VCaP (cell line): ENCODE measurements around the gene DNAJA2.

Source experiments
- H3K27ac ChIP-seq: fragments of 450-650 bp; 2 replicates; pipeline ENCODE4 v1.5.1; 2017
- TF ChIP-seq, protein P1 (sequence below): fragments of 450-650 bp; conservative IDR thresholded peaks from 2 replicates; pipeline ENCODE4 v1.5.1; 2017; ENCODE audit warnings: mild to moderate bottlenecking, moderate library complexity

The DNAJA2 gene

DNA sequence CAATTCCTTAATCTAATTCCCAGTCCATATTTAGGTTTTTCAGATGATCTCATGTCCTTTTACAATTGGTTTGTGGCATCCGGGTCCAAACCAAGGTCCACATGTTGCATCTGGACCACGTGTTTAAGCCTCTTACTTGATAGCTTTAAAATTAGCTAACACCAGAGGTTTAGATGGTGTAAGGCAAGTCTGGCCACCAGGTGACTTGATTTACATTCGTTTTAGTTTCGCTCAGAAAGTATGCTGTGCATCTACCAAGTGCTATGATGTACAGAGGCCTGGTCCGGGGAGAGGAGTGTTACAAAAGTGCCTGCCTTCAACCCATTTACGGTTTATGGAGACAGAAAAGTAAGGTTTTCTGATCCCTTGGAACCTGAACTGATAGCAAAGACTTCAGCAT lies 878 bp upstream of the DNAJA2 start:
- H3K27ac ChIP-seq = peak overlapping the region; percentile 96
- TF ChIP-seq, protein P1, sequence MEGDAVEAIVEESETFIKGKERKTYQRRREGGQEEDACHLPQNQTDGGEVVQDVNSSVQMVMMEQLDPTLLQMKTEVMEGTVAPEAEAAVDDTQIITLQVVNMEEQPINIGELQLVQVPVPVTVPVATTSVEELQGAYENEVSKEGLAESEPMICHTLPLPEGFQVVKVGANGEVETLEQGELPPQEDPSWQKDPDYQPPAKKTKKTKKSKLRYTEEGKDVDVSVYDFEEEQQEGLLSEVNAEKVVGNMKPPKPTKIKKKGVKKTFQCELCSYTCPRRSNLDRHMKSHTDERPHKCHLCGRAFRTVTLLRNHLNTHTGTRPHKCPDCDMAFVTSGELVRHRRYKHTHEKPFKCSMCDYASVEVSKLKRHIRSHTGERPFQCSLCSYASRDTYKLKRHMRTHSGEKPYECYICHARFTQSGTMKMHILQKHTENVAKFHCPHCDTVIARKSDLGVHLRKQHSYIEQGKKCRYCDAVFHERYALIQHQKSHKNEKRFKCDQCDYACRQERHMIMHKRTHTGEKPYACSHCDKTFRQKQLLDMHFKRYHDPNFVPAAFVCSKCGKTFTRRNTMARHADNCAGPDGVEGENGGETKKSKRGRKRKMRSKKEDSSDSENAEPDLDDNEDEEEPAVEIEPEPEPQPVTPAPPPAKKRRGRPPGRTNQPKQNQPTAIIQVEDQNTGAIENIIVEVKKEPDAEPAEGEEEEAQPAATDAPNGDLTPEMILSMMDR = no peak

DNA sequence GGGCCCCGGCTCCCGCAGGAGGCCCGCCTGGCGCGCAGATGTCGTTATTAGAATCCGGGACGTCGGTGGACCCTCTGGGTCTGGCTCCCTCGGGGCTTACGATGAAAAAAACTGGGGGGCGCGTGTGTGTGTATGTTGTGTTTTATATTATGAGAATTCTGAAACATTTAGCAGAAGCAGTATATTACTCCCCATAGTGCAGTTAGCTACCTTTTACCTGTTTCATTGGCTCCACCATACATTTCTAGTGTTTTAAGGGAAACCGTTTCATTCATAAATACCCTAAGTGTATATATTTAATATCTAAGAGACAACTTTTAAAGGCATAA lies 486 bp upstream of the DNAJA2 start:
- H3K27ac ChIP-seq = peak overlapping the region; percentile 96
- TF ChIP-seq, protein P1 = no peak

DNA sequence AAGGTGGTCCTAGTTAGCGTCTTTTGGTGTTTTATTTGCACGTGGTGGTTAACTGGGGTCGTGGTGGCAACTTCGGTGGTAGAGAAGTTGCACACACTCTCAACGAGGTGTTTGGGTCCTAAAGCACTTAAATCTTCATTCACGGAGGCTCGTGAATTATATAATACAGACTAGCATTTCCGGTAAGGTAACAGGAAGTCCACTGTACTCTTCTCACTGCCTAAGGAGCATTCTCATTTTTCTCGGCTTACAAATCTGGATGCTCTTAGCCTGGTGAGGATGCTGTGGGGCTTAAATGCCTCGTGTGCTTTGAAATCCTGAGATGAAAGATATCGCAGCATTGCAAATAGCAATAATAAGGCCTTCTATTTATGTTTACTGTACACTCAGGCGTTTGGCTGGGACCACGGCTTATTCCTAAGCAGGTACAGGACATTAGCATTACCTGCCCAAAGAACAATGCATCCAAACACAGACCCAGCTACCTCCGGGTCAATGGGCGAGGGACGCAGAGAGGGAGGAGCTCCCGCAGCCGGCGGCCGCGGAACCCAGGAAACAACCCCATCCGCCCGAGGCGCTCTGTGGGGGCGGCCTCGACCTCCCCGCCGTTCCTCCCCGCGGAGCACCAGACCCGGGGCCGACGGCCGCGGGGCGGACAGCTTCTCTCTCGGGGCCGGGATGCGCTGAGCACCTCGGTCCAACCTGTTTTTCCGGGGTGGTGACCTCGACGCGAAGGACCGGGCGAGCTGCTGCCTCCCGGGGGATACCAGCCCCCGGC lies 856 bp downstream of the DNAJA2 start:
- H3K27ac ChIP-seq = peak overlapping the region; percentile 96
- TF ChIP-seq, protein P1 = no peak

DNA sequence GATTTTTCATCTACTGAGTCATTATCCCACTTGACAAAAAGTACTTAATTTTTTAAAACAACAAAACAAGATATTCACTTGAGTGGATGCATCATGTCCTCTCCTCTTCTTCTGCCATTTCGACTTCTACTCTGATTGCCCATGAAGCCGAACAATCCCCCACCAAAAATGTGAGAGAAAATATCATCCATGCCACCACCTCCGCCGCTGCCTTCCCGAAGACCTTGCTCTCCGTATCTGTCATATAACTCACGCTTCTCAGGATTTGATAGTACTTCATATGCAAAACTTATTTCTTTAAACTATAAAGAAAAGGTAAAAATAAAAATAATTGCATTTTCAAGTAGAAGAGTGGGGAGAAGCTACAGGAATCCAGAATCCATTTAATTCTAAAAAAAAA lies 2.2 kb downstream of the DNAJA2 start:
- H3K27ac ChIP-seq = peak overlapping the region; percentile 96
- TF ChIP-seq, protein P1 = no peak

DNA sequence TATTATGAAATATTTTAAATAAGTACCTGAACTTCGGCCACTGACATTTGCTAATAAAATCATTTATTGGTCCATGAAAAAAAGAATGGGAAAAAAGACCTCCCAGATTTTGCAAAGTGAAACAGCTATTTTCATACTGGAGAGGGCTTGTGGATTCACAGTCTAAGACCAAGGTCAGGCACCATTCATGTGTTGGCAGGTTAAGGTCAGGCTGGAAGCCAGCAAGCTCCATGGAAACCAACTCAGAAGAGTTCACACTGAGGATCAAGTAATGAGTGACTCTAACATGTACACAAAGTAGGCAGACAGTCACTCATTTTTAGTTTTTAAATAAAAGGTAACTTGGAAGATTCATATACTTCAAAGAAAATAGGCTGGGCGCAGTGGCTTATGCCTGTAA lies 3.4 kb downstream of the DNAJA2 start:
- peak overlapping the region; percentile 96 for H3K27ac ChIP-seq
- TF ChIP-seq, protein P1 = no peak

DNA sequence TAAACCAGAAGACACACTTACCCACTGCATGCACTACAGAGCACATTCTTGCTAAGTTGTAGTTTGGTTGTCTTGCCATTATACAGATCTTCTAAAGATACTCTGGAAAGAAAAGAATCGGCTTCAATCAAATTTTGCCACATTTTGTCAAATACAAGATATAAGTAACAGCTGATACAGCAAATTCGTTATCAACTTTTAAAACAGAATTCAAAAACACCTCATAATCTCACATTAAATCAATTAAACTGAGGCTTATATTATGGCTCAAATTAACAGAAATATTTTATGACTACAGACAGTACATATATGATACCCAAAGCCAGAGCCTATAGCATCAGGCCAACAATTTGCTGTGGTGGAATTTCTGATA lies 5.4 kb downstream of the DNAJA2 start:
- TF ChIP-seq, protein P1 = no peak
- no peak overlapping the region for H3K27ac ChIP-seq

DNA sequence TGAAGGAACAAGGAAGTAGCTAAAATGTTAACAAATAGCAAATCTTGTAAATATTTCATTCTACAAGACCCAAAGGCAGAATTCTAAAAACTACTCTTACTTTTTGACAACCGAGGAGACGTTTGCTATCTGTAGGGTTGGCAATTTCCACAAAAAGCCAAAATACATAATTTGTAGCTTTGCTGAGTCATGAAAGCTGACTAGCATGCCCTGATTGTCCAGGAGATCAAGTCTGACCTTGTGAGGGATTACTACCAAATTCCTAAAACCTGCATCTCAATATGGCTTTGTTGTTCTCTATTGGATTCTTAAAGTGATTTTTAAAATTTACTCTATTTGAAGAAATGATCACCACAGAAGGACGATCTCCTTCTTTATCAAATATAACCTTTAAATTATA lies 10.8 kb downstream of the DNAJA2 start:
- no peak overlapping the region for H3K27ac ChIP-seq
- TF ChIP-seq, protein P1 = no peak
